Measurements from ENCODE around the gene RDH11. TPM values are rescaled to one million over a fixed set of nuclear protein-coding genes. Genes with fewer than 3 reads are reported as not detected.

Gene RDH11
- polyA plus RNA-seq, 1 of the 3 experiments (the other 2 are of a cell fraction), result 44.7 TPM

GRCh38 chr14:67644428-67644827 is 51.1 kb downstream of the RDH11 start:
- TF ChIP-seq RFX5 (IDR thresholded peaks at IDR 0.05; ENCODE audit: low read length) (no peak), CHD2 (IDR thresholded peaks at IDR 0.05; ENCODE audit: low read length, partially characterized antibody) (no peak), POLR2AphosphoS5 (IDR thresholded peaks at IDR 0.05; ENCODE audit: low read depth, low read length) (no peak)
- TF ChIP-seq, protein P1, sequence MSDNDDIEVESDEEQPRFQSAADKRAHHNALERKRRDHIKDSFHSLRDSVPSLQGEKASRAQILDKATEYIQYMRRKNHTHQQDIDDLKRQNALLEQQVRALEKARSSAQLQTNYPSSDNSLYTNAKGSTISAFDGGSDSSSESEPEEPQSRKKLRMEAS (IDR thresholded peaks at IDR 0.05; ENCODE audit: low read depth), result no peak
- Histone ChIP-seq H3K9ac (no peak overlapping the region), H3K4me1 (ENCODE audit: control insufficient read depth in 1 of 2, insufficient read depth in 2 of 2, low read depth in 1 of 2, low read length in 1 of 2) (no peaks in the 10 kb centered on the region; a peak in 1 of 4 replicates), H2AFZ (ENCODE audit: low read depth) (no peak overlapping the region), H3K4me3 (ENCODE audit: low read depth in 2 of 2, low read length in 1 of 2) (no peak overlapping the region), H3K27me3 (ENCODE audit: insufficient read depth) (no peaks in the 10 kb centered on the region), H3F3A (replicated peaks; ENCODE audit: insufficient read depth) (no peaks in the 10 kb centered on the region), H3K79me2 (ENCODE audit: insufficient read depth) (no peaks in the 10 kb centered on the region), H3K9me2 (no peaks in the 10 kb centered on the region), H3K9me3 (no peaks in the 10 kb centered on the region), H3K36me3 (replicated peaks in 1 of 2; ENCODE audit: control insufficient read depth in 1 of 2, insufficient read depth in 2 of 2, low read length in 1 of 2) (peaks cover 14 to 40% of the 10 kb centered on the region in 2 experiments), H4K20me1 (ENCODE audit: insufficient read depth) (no peaks in the 10 kb centered on the region), H3K27ac (ENCODE audit: low read depth in 2 of 2, low read length in 1 of 2) (no peak overlapping the region), H3K4me2 (no peak overlapping the region)
- POLR2A ChIA-PET, result no interaction called here
- CTCF ChIA-PET, result interaction anchor here (1.0 to 1.4 kb wide), 3 partner anchors 21 to 61 kb away, joined by 3 to 7 read pairs (median 3); no protein-coding TSS in a partner anchor
- DNase-seq, result no peak
- 93% methylated on average over 2 of the region's 2 CpGs for WGBS (ENCODE audit: low lambda C conversion rate)

DNA sequence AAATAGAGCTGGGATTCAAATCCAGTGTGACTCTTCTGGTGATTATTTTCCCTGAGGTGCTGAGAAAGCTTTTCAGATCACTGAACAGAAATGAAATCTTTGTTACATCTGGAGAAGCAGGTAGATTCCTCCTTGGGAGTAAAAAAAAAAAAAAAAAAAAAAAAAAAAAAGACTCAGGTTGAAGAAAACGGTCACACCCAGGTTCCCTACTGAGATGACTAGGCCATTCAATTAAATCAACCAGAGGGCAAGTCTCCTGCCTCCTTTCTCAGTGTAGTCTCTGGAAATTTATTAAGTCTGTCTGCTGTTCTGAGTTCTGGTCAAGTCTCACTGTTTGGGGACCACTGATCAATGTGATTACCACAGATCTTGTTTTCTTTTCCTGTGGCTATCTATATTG is 51.9 kb downstream of the RDH11 start:
- 93% methylated on average over 1 of the region's 1 CpG for WGBS (ENCODE audit: low lambda C conversion rate)
- no peak overlapping the region for H3K4me3 ChIP-seq (ENCODE audit: low read depth in 2 of 2, low read length in 1 of 2)
- H3K9ac ChIP-seq, result no peak overlapping the region
- H3F3A ChIP-seq (replicated peaks; ENCODE audit: insufficient read depth), result no peaks in the 10 kb centered on the region
- H3K4me1 ChIP-seq (ENCODE audit: control insufficient read depth in 1 of 2, insufficient read depth in 2 of 2, low read depth in 1 of 2, low read length in 1 of 2), result no peaks in the 10 kb centered on the region
- TF ChIP-seq, protein P1 (IDR thresholded peaks at IDR 0.05; ENCODE audit: low read depth), result no peak
- TF ChIP-seq CTCF (IDR thresholded peaks at IDR 0.05) (no peak), MEF2A (IDR thresholded peaks at IDR 0.05; ENCODE audit: borderline replicate concordance, low read depth) (no peak), REST (IDR thresholded peaks at IDR 0.05; ENCODE audit: low read depth, low read length) (no peak), RCOR1 (IDR thresholded peaks at IDR 0.05; ENCODE audit: low read length) (no peak), EZH2phosphoT487 (IDR thresholded peaks at IDR 0.05; ENCODE audit: borderline replicate concordance, low read depth) (no peak), CHD2 (IDR thresholded peaks at IDR 0.05; ENCODE audit: low read length, partially characterized antibody) (no peak), GABPA (IDR thresholded peaks at IDR 0.05; ENCODE audit: low read depth) (no peak)
- no peak for DNase-seq
- ChIA-PET CTCF (interaction anchor here (1.0 to 1.4 kb wide), 2 partner anchors 20 to 60 kb away, joined by 3 read pairs; no protein-coding TSS in a partner anchor), POLR2A (no interaction called here)
- H3K4me2 ChIP-seq, result no peak overlapping the region
- peaks cover 10 to 33% of the 10 kb centered on the region in 2 experiments for H3K36me3 ChIP-seq (replicated peaks in 1 of 2; ENCODE audit: control insufficient read depth in 1 of 2, insufficient read depth in 2 of 2, low read length in 1 of 2)
- no peak overlapping the region for H3K27ac ChIP-seq (ENCODE audit: low read depth in 2 of 2, low read length in 1 of 2)
- H3K9me2 ChIP-seq, result no peaks in the 10 kb centered on the region
- no peak overlapping the region for H2AFZ ChIP-seq (ENCODE audit: low read depth)
- no peaks in the 10 kb centered on the region for H3K9me3 ChIP-seq
- H4K20me1 ChIP-seq (ENCODE audit: insufficient read depth), result no peaks in the 10 kb centered on the region
- H3K79me2 ChIP-seq (ENCODE audit: insufficient read depth), result no peaks in the 10 kb centered on the region
- no peaks in the 10 kb centered on the region for H3K27me3 ChIP-seq (ENCODE audit: insufficient read depth)

Data from SK-N-SH (cell line).